SKM-1 treated with dmso at 0.1 percent for 144 hours (cell line): ENCODE results near the gene LARP4B.

Experiments used
- DNase-seq: peaks from one replicate; lab custom pipeline; 2025; ENCODE audit not compliant: unreplicated experiment; lab: John Stamatoyannopoulos, UW

Gene LARP4B

GRCh38 chr10:789831-790701 lies 141.4 kb downstream of the LARP4B start:
- no peak for DNase-seq

- no peak for DNase-seq
These were observed 142.4 kb downstream of the LARP4B start for GRCh38 chr10:788796-789748.

- DNase-seq = no peak
These were observed 143.4 kb downstream of the LARP4B start for GRCh38 chr10:787933-788651.

- no peak for DNase-seq
These were observed 144.7 kb downstream of the LARP4B start for GRCh38 chr10:786633-787474.

GRCh38 chr10:785861-786214 lies 145.7 kb downstream of the LARP4B start:
- no peak for DNase-seq

- DNase-seq = no peak
These were observed 146.2 kb downstream of the LARP4B start for GRCh38 chr10:785089-785860.

GRCh38 chr10:784403-785088 lies 147.0 kb downstream of the LARP4B start:
- no peak for DNase-seq

- DNase-seq = no peak
These were observed 148.5 kb downstream of the LARP4B start for GRCh38 chr10:782751-783648.

GRCh38 chr10:780536-781524 lies 150.7 kb downstream of the LARP4B start:
- DNase-seq = no peak

- no peak for DNase-seq
These were observed 152.7 kb downstream of the LARP4B start for GRCh38 chr10:778626-779330.

- no peak for DNase-seq
These were observed 153.5 kb downstream of the LARP4B start for GRCh38 chr10:777913-778479.

GRCh38 chr10:776772-777171 lies 154.7 kb downstream of the LARP4B start:
- no peak for DNase-seq

GRCh38 chr10:775245-776075 lies 156.0 kb downstream of the LARP4B start:
- no peak for DNase-seq

- no peak for DNase-seq
These were observed 156.8 kb downstream of the LARP4B start for GRCh38 chr10:774661-775244.

- no peak for DNase-seq
These were observed 157.3 kb downstream of the LARP4B start for GRCh38 chr10:774223-774622.
